Inflammatory macrophage (primary cell): ENCODE data around the gene MIDN.

Experiments
- DNase-seq, 2 donors: peaks; one replicate each; pipeline ENCODE4 v3.0.0-alpha.2; 2020 to 2022

MIDN gene

GRCh38 chr19:1233115-1233667 lies 15.2 kb upstream of the MIDN start:
- DNase-seq = no peak

- DNase-seq = no peak
Measured at GRCh38 chr19:1234051-1234954, 14.1 kb upstream of the MIDN start.

- DNase-seq = no peak
Measured at GRCh38 chr19:1234955-1235380, 13.4 kb upstream of the MIDN start.

- DNase-seq = no peak
Measured at GRCh38 chr19:1235625-1236538, 12.5 kb upstream of the MIDN start.

- DNase-seq = no peak
Measured at GRCh38 chr19:1236576-1236975, 11.8 kb upstream of the MIDN start.

GRCh38 chr19:1237027-1237659 lies 11.2 kb upstream of the MIDN start:
- no peak for DNase-seq

- DNase-seq = peak in 1 of 2 donors; percentile 54
Measured at GRCh38 chr19:1237754-1238368, 10.5 kb upstream of the MIDN start, which contains the start of gene CBARP. Gene CBARP, minus strand, starts transcription at chr19:1238005. Its CDS starts 1,905 bp downstream, at chr19:1236100.

- no peak for DNase-seq
Measured at GRCh38 chr19:1238369-1239303, 9.7 kb upstream of the MIDN start.

GRCh38 chr19:1239420-1239795 lies 9.0 kb upstream of the MIDN start:
- DNase-seq = peak in 1 of 2 donors; percentile 24

GRCh38 chr19:1239796-1240737 lies 8.3 kb upstream of the MIDN start:
- DNase-seq = peak; percentile 90 to 97

- DNase-seq = no peak
Measured at GRCh38 chr19:1240925-1241324, 7.5 kb upstream of the MIDN start.

- peak; percentile 95 to 96 for DNase-seq
Measured at GRCh38 chr19:1241417-1242095, 6.8 kb upstream of the MIDN start, which contains the start of gene ATP5F1D. Gene ATP5F1D, plus strand, starts transcription at chr19:1241751. Its CDS starts 100 bp downstream, at chr19:1241851.

- DNase-seq = peak; percentile 78 to 85
Measured at GRCh38 chr19:1243768-1244692, 4.4 kb upstream of the MIDN start.

GRCh38 chr19:1244693-1245451 lies 3.5 kb upstream of the MIDN start:
- peak; percentile 83 to 87 for DNase-seq

GRCh38 chr19:1245494-1246264 lies 2.7 kb upstream of the MIDN start:
- peak in 1 of 2 donors; percentile 46 for DNase-seq
